GM19043 (cell line): ENCODE results near the gene ATXN1.

Experiments
- ATAC-seq: cut with Tn5 transposase; IDR thresholded peaks from one replicate; pipeline ENCODE4 v1.9.1; 2021; ENCODE audit warnings: low read depth; ENCODE audit not compliant: unreplicated experiment

ATXN1 gene

DNA sequence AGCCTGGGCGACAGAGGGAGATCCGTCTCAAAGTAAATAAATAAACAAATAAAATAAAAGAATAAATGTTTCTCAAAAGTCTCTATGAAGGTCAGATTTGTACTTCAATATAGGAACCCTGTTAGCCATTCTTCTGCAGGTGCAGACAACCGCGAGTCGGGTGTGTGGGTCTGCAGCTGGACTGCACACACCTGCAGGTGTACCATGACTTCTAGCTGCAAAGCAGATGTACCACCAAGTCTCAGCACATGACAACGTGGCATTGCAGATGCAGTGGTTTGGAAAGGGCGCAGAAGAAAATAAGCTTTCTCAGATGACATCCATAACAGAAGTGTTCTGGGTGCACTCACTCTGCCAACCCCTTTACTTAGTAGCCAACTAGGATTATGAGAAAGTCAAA, 239.7 kb downstream of the ATXN1 start:
- ATAC-seq: no peak

DNA sequence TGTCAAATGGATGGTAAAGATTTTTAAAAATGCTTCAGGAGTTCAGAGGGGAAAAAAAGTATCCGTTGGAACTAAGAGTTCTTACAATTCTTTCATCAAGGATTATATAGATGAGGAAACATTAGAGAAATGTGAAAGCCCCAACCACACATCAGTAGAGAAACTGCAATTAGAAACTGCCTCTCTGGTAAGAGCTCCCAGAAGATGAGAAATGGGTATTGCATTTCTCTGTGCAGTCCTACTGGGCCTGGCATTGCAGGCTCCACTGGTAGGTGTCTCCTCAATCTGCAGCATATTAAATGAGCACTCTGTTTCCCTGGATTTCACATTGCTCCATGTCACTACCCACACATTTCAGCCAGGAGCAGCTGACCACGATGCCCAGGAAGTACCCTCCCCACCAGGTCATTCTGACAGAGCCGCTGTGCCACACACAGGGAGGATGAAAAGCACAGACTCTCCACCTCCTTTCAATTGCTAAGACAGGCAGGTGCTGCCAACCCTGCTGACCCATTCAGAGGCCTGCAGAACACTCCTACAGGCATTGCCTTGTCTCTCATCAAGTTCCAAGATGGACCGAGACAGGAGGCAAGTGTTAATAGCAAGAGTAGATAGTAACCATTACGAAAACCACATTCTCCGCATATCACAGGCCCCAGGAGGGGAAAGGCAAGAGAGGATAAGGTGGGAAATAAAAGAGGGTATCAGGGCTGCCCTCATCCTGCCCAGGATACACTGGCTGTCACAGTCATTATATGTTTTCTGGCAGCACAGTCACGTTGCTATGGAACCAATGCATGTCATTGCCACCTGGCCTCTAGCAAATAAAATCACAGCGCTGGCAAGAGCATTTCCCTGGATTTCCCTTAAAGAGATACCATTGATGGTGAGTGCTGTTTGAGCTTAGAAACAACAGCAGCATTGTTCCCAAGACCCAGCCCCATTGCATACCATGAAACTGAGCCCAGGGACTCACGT, 241.7 kb downstream of the ATXN1 start:
- ATAC-seq: no peak

DNA sequence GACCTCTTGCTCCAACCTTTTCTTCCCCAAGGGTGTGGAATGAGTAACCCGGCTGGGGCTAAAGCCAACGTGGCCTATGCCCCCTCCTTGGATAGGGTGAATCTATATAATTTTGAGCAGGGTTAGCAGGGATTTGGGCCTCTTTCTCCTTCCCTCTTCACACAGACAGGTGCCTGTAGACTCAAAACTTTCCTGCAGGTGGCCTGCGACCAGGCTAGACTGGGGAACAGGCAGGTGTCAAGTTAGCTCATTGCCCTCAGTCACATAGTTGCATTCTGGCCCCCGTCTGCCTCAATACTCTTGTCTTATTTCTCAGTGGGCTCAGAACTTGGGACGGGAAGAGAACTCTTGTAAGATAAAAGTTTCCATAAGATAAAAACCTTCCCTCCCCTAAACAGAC, 243.0 kb downstream of the ATXN1 start:
- ATAC-seq: no peak

DNA sequence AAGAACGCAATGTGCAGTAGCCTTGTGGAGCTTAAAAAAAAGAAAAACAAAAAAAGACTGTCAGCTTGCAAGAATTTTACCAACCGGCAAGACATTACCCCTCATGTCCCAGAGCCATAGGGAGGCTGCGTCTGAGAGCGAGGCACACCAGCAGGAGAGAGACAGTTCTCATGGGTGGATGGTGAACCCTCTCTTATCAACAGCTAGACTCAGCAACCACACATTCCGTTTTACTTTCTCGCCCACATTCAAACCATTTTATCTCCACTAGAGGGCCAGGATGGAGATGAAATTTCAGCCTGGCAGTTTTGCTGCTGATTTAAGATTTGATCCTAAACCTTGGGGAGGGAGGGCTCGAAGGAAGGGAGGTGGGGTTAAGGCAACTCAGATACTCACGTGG, 247.0 kb downstream of the ATXN1 start:
- ATAC-seq: no peak

DNA sequence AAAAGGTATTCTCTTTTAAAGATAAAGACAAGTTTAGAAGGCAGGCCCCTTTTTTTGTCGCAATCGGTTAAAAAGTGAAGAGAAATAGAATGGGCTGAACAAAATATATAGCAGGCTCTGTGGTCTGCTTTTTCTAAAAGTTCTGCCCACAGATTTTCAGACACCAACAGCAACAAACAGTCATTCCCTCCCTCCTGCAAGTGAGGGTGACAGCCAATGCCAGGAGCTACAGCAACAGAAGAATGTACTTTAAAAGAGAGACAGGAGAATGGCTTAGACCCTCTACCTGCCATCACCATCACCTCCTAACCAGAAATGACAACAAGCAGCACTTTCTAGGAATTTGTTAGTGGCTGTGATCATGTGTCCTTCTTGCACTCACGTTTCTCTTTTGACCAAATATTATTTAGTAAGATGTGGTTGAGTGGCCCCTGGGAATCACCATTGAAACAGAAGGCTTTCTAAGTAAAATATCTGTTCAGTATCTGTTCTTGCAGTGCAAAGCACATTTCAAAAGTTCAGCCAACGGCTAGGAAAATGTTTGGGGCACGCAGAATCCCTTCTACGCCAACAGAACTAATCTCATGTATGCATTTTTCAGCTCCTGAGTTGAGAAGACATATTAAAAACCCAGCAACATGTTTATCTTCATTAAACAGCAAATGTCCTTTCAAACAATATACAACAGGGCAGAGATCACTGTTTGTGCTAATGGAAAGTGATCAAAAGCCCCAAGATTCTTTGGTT, 248.5 kb downstream of the ATXN1 start:
- ATAC-seq: no peak

DNA sequence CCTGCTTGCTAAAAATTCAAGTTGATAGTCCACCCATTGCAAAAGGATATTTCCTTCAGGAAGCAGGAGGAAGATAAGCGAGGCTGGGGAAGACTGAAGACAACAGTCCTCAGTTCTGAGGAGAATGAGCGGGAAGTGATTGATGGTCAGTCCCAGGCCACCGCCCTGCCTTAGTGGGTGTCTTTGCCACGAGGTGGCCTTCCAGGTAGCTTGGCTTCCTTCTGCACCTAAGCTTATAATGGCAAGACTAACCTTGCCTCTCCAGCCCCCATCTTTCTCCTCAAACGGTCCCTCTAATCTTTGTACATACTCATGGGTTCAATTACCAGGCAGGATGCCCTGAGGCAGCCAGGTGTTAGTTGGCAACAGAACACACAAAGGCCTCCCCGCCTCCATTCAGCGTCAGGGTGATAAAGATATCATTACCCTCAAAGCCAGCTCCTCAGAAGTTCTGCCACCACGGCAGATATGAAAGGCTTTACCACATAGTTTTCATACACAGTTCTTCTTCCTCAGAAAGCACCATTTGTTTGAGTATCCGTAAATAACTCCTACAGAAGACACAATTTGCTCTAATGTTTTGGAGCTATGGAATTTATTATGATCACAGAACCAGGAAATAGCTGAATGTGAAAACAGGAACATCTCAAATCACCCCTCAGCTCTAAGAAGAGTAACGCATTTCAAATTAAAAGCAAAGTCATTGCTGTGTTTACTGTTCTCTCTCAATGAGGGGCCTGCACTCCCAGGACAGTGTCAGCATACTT, 249.4 kb downstream of the ATXN1 start:
- ATAC-seq: peak; percentile 56

DNA sequence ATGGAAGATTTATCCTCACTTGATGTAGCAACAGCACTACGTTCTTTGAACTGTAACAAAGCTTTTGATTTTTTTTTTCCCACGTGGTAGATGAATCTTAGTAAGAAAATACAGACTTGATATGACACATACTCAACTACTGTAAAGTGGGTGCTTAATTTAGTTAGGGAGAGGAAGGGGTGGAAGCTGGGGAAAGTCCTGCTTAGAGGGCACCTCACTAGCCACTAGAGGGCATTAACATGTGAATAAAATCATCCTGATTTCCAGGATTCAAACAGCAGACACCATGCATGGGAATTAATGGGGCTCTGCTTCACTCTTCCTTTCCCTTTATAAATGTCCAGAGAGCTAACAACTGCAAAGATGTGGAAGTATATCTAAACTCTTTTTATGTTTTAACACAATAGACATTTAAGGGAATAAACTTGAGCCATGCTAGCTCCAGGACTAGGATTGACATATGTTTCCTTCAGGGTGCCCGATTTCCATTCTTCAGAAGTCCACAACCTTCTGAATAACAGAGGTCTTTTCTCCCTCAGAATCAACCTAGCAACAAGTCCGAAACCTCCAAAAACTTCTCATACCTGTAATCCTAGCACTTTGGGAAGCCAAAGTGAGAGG, 250.1 kb downstream of the ATXN1 start:
- ATAC-seq: no peak

DNA sequence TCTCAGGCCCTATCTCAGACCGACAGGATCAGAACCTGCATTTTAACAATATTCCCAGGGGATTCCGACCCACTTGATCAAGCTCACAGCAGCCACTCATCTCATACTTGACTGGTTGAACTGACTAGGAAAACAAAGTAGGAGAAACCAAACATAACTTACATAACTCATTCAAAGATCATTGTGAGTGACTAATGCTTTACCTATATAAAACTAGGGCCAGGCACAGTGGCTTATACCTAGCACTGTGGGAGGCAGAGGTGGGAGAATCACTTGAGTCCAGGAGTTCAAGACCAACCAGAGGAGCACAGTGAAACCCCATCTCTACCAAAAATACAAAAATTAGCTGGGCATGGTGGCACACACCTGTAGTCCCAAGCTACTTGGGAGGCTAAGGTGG, 251.0 kb downstream of the ATXN1 start:
- no peak for ATAC-seq

DNA sequence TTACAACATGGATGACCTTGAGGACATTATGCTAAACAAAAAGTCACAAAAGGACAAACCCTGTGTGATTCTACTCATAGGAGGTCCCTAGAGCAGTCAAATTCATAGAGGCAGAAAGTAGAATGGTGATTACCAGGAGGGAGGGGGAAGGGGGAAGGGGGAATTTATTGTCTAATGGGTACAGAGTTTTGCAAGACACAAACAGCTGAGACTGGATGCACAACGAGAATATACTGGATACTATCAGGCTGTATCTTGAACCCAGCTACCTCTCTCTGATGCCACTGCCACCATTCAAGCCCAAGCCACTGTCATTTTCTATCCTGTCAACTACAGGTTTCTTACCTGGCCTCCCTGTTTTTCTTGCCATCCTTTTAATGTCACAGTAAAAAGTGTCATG, 252.3 kb downstream of the ATXN1 start:
- ATAC-seq: no peak

DNA sequence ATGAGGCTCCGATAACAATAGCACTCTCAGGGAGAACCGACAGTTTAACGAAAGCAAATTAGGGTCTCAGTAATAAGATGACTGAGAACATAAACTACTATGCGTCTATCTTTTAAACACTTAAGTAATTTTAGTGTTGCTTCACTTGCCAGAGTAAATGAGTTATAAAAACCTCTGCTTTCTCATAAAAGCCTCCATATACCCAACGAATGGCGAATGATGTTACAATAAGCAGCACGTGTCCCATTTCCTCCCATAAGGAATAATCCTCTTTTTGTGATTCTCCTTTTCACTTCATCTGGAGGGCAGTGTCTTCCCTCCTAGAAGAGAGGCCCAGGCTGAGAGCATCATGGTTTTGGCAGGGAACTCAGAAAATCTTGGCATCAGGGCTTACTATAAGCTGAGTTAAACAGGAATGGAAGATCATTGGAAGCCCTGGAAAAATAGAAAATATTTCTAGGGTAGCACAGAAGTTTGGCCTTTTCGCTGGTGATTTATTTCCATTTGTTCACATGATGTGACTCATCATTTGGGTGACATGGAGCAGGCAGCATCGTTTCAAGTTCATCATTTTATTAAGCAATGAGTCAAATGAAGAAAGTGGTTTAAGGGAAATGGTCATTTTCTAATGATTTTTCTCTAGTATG, 255.4 kb downstream of the ATXN1 start:
- no peak for ATAC-seq

DNA sequence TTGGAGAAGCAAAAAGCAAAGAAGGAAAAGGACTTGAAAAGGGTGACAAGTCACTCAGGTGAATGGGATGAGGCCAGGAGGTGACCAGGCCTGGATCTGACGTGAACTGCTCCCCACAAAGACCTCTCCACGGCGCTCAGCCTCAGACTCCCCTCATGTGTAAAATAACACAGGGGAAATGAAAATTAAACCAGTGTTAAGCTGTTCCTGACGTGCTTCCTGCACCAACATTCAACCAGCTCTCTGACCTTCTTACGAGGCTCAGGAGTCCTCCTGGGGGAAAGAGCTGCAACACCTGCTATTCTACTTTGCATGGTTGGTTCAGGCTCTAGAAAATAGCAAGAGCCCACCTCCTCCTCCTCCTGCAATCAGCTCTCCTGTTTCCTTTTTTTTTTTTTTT, 256.7 kb downstream of the ATXN1 start:
- no peak for ATAC-seq

DNA sequence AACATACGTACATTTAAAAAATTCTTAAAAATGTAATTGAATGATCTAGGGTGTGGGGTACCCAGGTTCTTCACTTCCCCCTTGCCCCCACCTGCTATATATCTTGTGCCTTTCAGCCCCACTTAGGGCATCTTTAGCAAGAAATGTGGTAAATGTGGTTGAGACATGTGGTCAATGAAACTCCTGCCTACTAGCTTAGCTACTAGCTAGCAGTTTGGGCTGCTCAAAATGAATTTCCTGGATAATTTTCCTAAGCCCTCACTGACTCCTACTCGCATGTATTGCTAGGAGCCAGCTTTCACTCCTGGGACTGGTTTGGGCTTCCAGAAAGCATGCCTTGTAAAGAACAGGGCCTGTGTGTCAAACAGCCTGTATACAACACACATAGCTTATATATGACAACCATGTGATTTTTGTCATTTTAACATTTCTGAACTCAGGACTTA, 257.3 kb downstream of the ATXN1 start:
- ATAC-seq: peak; percentile 74

DNA sequence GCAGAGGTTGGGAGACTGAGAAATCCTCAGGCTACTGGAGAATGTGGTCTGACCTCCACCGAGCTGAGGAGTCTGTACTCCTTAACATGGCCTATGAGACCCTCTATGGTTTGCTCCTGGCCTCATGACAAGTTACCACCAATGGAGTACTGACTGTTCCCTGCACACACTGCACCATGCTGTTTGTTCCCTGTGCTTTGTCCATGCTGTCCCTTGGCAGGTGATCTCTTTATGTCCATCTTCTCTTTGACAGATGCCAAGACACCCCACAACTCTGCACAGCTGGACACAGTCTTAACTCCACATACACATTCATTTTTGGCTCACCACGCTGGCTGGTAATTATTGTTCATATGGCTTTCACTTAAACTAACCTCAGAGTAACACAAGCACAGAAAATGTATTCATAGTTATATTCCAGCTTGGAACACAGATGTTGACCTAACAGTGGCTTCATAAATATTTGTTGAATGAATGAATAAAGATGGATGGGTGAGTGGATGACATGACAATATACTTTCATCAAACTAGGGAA, 258.0 kb downstream of the ATXN1 start:
- ATAC-seq: no peak

DNA sequence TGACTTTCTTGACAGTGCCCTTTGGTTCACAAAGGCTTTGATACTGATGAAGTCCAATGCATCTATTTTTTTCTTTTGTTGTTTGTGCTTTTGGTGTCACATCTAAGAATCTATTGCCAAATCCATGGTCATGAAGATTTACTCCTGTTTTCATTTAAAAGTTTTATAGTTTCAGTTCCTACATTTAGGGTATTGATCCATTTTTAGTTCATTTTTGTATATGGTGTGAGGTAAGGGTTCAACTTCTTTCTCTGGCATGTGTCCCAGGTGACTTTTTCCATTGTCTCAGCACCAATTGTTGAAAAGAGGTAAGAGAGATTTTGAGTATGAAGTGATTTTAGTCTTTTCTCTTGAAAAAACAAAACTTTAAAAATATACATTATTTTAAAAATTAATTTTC, 262.3 kb downstream of the ATXN1 start:
- ATAC-seq: no peak

DNA sequence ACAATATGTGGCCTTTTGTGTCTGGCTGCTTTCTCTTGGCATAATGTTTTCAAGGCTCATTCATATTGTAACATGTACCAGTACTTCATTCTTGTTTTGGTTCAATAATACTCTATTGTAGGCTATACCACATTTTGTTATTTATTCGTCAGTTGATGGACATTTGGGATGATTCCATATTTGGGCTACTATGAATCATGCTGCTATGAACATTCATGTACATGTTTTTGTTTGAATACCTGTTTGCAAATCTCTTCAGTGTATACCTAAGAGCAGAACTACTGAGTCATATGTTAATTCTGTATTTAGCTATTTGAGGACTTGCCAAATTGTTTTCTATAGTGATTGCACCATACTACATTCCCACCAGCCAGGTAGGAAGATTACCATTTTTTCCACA, 263.0 kb downstream of the ATXN1 start:
- ATAC-seq: no peak

DNA sequence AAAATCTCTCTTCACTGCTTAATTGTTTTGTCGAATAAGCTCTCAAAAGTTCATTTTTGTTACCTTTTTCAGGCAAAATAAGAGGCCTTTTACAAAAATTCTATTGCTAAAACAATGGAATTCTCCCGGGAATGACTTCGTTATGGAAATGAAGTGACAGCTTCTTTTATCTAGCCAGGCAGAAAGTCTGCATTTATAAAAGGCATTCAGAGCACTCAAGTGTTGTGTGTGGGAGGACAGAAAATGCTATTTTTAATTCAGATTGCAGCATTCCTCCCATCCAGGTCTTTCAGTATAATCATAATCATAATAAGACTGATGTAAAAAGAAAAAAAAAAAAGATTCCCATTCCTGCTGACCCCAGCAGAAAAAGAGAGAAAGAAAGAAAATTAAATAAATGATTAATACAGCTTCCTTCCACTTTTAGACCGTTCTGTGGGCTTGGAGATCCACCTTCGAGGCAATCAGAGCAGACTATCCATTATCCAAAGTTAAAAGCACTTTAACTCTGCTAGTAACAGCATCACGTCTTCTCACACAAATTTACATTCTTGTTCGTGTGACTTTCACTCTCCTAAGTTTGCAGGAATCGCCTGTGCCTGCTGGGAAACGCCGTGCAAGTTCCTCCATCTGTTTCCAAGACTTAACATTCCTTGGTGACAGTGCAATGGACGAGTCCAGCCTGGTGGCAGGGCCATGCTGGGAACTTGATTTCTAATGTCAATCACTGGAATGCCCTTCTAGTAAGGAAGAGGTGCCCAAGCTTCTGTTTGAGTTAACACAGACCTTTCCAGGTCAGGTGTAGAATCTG, 264.1 kb downstream of the ATXN1 start:
- no peak for ATAC-seq

DNA sequence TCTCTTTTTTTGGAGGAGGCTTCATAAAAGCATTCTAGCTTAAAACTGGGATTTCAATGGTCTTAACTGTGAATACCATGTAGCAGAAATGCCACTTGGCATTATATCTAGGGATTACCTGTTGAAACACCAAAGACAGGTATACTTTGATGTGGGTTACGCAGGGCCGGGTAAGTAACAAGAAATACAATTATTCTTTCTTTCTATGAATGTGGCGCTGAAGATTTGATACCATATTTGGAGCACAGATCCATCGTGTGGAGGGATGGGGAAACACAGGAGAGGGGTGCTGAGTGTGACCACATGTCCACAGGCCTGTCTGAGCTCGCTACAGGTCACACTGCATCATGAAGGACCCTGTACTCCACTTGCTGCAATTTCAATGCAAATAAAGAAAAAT, 265.1 kb downstream of the ATXN1 start:
- ATAC-seq: no peak

DNA sequence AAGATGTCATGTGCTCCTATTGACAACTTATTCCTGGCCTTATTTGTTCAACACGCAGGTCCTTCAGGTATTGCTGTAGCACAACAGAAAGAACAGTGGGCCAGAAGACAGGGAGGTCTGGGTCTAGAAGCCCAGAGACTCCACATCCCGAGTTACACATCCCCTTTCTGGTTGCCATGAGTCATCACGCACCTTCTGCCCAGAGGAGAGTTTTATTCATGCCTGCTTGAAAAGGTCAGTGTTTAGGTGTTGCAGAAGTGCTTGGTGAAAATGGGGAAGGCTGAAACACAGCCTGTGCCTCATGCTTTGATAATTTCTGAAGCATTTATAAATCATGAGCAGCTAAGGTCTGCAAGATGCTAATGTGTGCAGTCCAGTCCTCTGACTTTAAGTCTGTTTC, 266.5 kb downstream of the ATXN1 start:
- peak; percentile 93 for ATAC-seq

DNA sequence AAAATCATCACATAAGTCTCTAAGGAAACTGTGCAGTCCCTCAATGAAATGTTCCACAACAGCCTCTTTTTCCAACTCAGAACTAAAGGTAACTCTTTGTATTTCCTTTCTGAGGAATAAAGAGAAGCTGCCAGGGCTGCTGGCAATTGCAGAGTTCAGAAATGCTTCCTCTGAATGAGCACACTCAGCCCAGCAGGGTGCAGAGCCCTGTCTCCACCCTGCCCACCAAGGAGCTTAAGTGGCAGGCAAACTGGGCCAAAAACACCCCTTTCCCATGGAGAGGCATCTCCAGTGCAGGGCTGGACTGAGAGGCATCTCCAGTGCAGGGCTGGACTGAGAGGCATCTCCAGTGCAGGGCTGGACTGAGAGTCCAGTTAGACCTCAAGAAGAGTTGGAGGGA, 267.5 kb downstream of the ATXN1 start:
- ATAC-seq: no peak
